HG03139 (cell line): ENCODE data around the gene SFXN5.

Source experiments
- ATAC-seq: cut with Tn5 transposase; IDR thresholded peaks from one replicate; pipeline ENCODE4 v1.9.1; 2021; ENCODE audit not compliant: unreplicated experiment

The SFXN5 gene

DNA sequence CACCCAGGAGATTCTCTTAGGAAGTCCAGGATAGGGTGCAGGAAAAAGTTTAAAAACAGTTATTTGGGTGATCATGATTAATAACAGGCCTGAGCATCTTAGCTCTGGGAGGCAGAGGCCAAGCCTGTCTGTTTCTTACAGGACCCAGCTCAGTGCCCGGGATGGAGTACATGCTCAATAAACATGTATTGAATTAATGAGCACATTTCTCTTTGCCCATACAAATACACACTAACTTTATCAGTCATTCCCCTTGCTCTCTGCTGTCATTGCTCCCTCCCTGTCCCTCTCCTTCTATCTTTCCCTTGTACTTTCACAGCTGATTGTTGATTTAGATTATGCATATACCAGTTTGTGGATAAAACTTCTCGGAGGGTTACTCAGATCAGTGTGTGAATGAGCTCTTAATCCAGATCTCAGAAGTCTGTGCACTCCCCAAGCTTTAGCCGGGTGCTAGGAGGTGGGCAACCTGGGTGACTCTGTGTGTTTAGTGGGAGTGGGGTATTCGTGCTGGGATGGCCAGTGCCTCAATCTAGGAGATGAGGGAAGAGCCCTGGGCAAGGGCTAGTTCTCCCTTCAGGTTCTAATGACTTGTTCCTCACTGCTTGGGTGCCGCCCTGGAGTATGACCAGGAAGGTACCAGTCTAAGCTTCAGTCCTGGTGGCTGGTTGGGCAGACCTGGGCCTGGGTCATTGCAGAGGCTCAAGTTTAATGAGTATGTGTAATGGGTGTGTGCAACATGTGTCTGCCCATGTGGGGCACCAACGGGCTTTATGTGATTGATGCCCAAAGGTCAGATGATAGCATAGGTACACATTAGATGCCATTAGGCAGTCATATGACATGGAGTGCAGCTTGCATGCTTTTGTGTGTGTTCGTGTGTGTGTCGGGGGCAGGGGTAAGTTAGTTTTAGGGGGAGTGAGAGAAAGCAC is 143.6 kb downstream of the SFXN5 start:
- no peak for ATAC-seq

DNA sequence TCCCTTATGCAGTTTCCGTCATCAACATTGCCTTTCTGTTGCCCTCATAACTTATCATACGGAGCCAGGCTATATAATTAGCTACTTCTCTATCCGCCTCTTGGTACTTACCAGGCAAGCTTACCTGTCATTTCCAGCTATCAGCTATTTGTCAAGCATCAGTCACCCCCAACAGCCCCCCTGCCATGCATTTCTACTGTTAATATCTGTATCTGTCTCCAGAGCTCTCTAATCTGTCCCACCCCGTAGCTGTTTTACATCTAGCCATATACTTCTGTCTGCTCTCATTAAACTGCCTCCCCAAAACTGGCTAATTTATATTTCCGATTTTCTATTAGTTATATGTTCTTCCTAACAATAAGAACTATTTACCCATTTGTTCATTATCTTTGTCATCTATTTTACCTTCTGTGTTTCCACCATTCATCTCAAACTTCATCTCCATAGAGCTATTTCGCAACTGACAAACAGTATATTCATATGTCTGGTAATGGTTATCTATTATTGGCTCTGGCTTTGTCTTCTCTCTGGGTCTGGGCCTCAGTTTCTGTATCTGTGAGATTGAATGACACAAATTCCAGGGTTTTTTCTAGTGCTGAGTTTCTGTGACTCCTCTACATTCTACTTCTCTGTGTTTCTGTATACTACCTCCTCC is 144.6 kb downstream of the SFXN5 start:
- ATAC-seq, result no peak

DNA sequence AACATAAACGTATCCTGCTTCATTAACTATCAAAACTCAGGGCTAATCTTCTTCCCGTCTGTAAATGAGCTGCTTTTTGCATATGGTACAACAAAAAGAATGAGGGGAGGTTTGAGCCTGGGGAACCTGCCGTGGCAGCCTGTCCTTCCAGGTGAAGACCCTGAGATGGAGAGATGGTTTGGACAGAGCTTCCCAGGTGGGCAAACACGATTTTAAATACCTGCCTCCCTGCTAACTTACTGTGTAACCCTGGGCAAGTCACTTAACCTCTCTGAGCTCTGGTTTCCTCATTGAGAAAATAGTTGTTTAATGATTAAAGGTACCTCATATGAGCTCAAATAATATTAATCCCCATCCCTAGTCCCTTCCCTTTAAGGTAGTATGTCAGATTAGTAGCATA is 145.1 kb downstream of the SFXN5 start:
- ATAC-seq, result no peak

DNA sequence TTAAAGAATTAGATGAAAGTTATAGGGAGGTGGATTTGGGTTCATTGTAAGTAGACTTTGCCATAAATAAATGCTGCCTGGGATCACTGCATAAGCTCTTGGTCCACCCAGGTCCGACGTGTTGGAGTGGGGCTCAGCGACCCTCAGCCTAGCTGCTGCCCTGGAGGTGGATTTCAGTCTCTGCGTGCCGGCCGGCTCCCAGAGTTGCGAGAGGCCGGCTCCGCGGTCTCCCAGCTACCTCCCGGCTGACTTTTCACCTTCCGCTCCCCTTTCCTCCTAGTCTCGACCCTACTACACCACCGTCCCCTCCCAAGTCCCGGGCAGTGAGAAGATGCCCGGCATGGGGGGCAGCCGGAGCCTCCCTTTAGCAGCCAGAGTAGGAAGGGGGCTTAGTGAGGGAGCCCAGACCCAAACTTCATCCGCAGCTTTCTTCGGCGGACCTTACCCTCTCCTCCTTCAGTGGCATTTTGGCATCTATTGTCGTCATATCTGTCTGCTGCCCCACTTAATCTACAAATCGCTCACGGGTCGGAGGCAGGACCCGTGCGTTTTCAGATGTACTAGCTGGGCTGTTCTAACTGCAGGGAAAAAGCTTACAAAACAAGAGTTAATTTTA is 146.1 kb downstream of the SFXN5 start:
- ATAC-seq, result no peak

DNA sequence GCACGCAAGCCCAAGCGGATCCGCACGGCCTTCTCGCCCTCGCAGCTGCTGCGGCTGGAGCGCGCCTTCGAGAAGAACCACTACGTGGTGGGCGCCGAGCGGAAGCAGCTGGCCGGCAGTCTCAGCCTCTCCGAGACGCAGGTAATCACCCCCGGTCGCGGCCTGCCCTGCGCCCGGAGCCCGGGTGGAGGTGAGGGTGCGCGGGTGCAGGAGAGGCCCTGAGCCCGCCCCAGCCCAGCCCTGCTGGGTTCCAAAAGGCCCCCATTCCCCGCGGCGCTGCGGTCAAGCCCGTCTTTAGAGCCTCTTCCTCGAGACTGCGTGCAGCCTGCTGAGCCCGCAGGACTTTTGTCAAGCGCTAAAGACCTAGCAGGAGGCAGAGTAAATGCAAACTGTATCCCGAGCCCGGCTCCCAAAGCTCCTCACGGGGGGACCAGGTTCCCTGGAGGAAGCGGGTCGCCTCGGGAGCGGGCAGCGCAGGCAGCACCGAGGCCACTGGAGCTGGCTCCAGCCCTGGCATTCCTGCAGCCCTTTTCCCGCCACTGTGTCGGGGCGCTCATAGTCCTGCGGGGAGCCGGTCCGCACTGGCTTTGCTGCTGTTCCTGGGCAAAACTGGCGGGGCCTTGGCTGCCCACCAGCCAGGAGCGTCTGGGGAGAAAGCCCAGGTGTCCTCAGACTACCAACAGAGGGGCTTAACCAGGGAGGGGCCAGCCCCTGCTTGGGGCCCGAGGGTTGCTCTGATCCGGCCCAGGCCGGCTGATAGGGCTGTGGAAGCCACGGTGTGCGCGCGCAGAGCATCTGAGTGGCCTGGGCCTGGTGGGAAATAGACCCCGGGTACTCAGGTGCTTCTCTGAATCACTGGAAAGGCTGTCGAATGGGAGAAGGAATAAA is 146.9 kb downstream of the SFXN5 start:
- ATAC-seq, result no peak

DNA sequence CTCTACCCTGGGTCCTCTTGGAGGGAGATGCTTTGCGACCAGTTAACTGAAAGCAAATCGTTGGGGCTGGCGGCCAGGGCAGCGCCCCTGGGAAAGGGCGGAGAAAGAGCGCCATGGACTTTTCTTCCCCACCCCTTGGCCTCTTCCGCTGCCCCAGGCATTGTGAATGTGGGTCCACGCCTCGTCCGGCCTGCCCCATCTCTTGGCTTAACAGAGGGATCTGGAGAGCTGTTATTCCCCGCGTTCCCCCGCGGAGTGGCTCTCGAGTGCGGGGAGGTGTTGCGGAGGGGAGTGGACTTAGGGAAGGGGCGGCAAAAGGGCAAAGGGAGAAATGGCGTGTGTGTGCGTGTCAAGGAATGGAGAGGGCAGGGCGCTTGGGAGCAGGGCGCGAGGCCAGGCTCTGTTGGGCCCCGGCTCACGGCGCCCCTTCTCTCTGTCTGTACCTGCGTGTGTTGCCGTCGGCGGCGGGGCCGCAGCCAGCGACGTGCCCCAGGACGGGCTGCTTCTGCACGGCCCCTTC is 147.6 kb downstream of the SFXN5 start:
- ATAC-seq, result no peak

DNA sequence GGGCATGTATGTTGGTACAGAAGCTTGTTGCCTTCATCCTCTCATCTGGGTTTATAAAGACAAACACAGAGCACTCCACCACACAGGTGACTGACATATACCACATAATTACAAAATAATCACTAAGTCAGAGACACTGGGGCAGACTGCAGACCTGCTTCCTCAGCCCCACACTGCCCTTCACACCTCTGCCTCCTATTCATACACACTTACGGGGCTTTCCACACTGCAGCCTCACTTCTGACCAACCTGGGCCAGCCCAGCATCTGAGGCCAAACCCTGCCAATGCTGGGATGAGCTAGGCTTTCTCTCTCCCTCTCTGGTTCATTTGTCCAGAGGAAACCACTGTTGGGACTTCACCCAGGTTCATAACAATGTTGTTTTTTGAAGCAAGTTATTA is 149.7 kb downstream of the SFXN5 start:
- no peak for ATAC-seq

DNA sequence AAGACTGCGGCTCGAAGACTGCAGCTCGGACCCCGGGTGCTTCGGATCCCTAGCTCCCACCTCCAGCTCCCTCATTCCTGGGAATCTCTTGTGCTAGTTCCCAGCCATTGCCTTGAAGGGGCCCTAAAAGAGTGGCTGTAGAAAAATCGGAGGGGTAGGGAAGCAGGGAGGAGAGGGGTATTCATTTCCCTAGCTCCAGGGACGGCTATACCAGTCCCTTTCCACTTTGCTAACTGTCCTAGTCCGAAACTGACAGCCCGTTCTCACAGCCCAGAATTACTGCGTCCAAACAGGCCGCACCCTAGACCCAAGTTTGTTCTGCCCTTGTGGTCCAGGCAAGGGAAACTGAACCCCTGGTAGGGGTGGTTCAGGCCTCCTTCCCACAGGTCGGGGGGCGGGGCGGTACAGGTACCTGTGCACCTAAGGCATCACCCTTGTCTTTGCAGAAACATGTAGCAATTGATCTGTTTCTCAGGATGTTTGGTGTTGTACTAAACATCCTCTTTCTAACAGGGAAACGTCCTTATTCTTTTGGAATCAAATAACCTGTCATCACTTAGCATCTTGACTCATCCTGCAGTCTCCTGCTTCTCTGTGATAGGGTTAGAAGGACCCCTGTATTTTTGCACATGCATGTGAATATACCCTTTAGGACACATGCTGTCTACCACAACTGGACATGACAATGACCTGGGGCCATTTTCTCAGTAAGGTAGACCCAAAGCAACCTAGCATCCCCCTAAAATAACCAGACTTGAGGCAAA is 150.2 kb downstream of the SFXN5 start:
- ATAC-seq, result no peak

DNA sequence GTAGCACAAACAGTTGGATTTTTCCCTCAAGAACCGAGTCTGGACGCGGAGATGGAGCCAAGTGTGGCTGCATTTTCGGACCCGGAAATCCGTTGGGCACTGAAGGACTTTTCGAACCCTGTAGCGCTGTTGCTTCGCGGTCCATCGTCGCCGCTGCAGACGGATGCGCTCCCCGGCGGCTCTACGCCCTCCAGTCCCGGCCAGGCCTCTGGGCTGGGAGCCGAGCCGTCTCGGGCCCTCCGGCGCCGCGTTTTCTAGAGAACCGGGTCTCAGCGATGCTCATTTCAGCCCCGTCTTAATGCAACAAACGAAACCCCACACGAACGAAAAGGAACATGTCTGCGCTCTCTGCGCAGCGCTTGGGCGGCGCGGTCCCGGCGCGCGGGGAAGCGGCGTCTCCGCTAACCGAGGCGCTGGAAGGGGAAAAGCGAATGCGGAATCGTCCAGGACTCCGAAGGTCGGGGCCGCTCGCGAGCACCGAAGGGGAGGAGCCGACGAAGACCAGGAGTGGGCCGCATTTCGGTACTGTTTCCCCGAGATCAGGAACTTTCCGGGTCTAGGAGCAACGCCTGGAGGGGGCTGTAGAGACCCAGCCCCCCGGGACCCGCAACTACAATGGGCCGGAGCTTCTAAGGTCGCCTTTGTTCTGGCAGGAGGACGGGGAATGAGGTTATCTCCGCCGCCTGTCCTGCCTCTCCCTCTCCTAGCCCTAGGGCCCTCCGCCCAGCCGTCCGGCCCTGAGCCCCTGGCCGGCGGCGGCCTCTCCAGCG is 151.0 kb downstream of the SFXN5 start:
- no peak for ATAC-seq

DNA sequence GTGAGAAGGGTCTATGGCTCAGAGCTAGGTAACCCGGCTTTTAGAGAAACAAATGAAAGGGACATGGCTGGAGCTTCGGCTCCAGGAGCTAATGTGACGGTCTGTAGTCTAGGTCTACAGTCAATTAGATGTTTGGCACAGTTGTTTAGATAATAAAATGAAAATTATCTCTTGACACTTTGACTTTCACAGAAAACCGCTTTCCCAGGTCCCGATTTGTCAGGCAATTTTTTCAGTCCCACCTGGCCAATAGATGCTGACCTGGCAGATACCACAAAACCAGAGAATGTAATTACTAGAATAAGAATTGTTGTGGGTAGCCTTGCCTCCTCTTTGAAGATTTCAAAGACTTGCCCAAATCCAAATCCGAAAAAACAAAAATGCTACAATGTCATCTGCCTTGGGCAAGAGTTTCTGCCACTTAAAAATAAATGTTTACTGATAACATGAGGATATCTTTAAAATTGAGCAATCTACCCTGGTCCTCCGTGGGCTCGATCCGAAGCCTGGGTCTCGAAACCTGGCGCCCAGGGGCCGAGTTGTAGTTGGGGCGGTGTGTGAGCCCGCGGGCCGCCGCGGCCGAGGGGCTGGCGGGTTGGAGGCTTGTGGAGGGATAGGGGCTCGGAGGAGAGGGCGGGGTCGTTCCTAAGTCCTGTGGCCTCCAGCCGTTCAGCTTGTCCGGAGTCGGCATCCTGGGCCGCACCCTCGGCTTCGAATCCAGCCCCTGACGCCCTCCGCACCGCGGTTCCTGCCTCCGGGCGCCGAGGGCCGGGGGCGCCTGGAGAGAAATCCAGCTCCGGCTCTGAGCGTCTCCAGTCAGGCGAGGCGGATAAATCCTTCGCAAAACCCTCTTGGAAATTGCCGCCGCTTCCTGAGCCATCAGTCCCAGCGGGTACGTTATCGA is 151.8 kb downstream of the SFXN5 start:
- ATAC-seq, result no peak

DNA sequence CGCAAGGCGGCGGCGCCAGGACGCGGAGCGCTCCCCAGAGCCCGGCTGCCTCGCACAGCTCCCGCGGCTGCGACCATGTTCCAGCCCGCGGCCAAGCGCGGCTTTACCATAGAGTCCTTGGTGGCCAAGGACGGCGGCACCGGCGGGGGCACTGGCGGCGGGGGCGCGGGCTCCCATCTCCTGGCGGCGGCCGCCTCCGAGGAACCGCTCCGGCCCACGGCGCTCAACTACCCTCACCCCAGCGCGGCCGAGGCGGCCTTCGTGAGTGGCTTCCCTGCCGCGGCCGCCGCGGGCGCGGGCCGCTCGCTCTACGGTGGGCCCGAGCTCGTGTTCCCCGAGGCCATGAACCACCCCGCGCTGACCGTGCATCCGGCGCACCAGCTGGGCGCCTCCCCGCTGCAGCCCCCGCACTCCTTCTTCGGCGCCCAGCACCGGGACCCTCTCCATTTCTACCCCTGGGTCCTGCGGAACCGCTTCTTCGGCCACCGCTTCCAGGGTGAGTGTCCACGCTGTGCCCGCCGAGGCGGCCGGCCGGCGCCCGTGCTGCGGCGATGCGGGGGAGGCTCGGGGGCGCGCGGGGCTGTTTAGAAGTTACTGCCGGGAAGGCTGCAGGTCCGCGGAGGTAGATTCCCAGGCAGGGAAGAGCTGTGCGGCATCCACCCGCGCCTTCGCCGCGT is 153.5 kb downstream of the SFXN5 start:
- ATAC-seq, result no peak

DNA sequence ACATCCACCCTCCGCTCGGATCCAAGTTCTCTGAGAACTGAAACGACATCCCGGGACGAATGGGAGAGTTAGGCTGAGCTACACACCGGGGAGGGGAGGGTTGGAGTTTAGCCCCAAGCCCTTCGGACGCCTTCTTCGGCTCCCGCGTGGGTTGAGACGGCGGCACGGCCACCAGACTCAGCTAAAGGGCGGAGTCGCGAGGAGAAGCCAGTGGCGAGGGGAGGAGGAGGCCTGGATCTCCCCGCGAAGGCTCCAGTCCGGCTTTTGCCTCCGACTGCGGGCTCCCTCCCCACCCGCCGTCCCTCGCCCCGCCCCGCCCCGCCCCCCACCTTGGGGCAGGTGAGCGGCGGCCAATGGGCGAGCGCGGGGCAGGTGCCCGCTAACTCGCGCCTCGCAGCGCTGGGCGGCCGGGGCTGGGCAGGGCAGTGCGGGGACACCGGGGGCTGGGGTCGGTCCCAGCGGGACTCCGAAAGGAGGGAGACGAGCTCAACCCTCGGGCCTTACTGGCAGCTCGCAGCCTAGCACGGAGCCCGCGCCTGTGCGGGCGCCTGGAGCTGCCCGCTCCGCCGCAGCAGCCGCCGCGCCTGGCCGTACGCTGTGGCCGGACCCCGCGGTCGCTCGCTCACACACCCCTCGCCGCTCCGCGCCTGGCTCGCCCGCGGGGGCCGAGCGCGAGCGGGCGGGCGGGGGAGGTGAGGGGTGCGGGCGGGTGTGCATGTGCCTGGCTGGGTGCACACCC is 154.2 kb downstream of the SFXN5 start, which contains the start of gene EMX1:
Gene EMX1 (plus strand): TSS at position 382 of the 739 bp plus-strand sequence. CDS start 334 bp downstream, at position 716.
- peak; percentile 38 for ATAC-seq

DNA sequence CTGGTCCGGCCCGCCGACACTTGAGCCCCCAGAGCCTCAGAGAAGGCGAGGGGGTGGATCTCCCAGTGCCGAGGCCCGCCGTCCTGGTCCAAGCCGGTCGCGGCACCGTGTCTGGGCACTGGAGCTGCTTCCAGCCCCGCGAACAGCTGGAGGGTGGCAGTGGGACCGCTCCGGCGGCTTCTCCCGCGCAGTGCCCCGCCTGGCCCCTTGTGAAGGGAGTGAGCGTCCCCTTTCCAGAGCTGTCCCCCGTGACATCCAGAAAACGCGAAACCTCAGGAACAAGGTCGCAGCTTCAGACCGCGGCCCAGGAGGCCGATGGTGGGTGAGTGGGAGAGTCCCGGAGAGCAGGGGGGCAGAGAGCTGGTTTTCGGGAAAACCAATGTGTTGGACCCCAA is 154.8 kb downstream of the SFXN5 start:
- ATAC-seq, result no peak

DNA sequence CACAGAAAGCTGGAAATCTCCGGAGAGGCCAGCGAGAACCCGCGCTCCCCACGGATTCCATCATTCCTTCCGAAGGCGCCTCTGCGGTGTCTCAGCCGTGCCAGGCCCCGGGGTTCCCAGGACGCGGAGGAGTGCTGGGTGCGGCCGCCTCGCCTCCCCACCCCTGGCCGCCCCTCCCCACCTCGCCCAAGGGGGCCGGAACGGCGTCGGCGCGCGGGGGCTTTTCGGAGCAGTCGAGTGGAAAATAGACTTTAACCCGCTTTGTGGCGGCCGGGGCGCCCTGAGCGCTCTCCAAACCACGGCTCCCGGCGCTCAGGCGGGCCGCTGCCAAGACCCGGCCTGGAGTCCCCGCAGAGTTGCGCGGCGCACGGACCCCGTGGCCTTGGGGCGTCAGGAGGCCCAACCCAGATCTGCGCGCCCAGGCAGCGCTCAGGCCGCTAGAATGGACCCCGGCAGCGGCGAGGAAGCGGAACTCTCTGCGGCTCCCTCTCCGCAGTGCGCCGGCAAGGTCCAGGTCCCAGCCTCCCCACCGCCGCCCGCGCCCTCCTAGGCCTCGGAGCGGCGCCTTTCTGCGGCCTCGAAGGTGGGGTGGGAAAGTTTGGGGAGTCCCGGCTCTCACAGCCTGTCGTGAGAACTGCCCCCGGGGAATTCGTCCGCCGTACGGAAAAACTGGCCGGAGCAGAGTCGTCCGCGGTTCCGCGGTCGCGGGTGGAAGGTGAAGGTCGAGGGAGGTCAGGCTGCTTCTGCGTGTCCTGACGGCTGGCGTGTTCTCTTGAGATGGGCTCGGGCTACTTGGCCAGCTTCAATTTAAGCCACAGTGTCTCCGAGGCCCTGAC is 155.4 kb downstream of the SFXN5 start:
- ATAC-seq, result peak; percentile 58

DNA sequence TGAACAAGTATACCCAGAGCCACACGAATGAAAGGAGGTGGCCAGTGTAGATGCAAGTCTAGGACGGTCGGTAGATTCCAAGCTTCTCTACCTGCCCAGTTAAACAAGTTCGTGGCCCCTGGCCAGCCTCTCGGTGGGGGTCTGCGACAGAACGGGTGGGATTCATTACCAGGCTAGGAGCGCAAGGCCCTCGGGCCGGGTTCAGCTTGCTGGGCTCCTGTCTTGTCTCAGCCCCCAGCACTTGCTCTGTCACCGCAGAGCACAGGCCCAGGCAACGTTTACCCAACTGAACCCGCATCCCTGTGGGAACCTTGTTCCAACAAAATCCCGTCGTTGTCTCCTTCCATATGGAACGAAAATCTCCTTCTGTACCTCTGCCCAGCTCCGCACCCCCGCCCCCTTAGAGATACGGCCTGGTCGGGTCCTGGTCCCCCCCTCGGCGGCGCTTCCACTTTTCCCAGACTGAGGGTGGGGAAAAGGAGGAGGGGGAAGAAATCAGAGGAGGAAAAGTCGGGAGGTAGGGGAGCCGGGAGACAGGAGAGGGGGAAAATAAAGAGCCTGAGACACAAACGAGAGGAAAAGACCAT is 156.1 kb downstream of the SFXN5 start:
- ATAC-seq, result no peak
